GM18858 (cell line): ENCODE results near the gene ARHGAP30.
"Not testable (repeated sequence)": the region's sequence is repeated elsewhere in the genome, so short reads cannot be mapped to it uniquely, and the experiment has no call there.

Experiments
- ATAC-seq: cut with Tn5 transposase; IDR thresholded peaks from one replicate; pipeline ENCODE4 v1.9.1; 2021; ENCODE audit not compliant: unreplicated experiment

The ARHGAP30 gene

GRCh38 chr1:161069731-161070270, at the start of gene ARHGAP30:
Gene ARHGAP30 (minus strand): TSS chr1:161069891. CDS start chr1:161069624, 267 bp downstream.
- ATAC-seq, result peak; percentile 71

- ATAC-seq, result peak; percentile 63
Observed at GRCh38 chr1:161117759-161118581, 48.3 kb upstream of the ARHGAP30 start, which contains the start of the genes NIT1 and PFDN2. Gene NIT1 (plus strand): TSS chr1:161118105. CDS start chr1:161118177, 72 bp downstream. Gene PFDN2 (minus strand): TSS chr1:161118037. CDS start chr1:161118026, 11 bp downstream.

GRCh38 chr1:161115961-161116360, 46.3 kb upstream of the ARHGAP30 start:
- not testable (repeated sequence) for ATAC-seq

GRCh38 chr1:161115132-161115711, 45.5 kb upstream of the ARHGAP30 start:
- ATAC-seq, result no peak

- no peak for ATAC-seq
Observed at GRCh38 chr1:161114556-161114955, 44.9 kb upstream of the ARHGAP30 start.

- ATAC-seq, result no peak
Observed at GRCh38 chr1:161113915-161114314, 44.2 kb upstream of the ARHGAP30 start.

- no peak for ATAC-seq
Observed at GRCh38 chr1:161111527-161111926, 41.8 kb upstream of the ARHGAP30 start.

GRCh38 chr1:161111117-161111516, 41.4 kb upstream of the ARHGAP30 start:
- ATAC-seq, result no peak

GRCh38 chr1:161106431-161106830, 36.7 kb upstream of the ARHGAP30 start:
- no peak for ATAC-seq

GRCh38 chr1:161100556-161100955, 30.9 kb upstream of the ARHGAP30 start:
- ATAC-seq, result no peak

GRCh38 chr1:161099090-161099802, 29.6 kb upstream of the ARHGAP30 start:
- no peak for ATAC-seq

- ATAC-seq, result peak; percentile 63
Observed at GRCh38 chr1:161098210-161099068, 28.7 kb upstream of the ARHGAP30 start, which contains the start of gene KLHDC9. Gene KLHDC9 (plus strand): TSS chr1:161098361. CDS start chr1:161098536, 175 bp downstream.

- ATAC-seq, result no peak
Observed at GRCh38 chr1:161096530-161096929, 26.8 kb upstream of the ARHGAP30 start.

GRCh38 chr1:161096015-161096414, 26.3 kb upstream of the ARHGAP30 start:
- ATAC-seq, result peak; percentile 34

- no peak for ATAC-seq
Observed at GRCh38 chr1:161095230-161095629, 25.5 kb upstream of the ARHGAP30 start.

GRCh38 chr1:161094481-161094880, 24.8 kb upstream of the ARHGAP30 start:
- no peak for ATAC-seq

GRCh38 chr1:161092621-161093028, 22.9 kb upstream of the ARHGAP30 start:
- no peak for ATAC-seq

GRCh38 chr1:161091796-161092507, 22.3 kb upstream of the ARHGAP30 start:
- ATAC-seq, result no peak

- no peak for ATAC-seq
Observed at GRCh38 chr1:161091093-161091492, 21.4 kb upstream of the ARHGAP30 start.

- ATAC-seq, result no peak
Observed at GRCh38 chr1:161090617-161091016, 20.9 kb upstream of the ARHGAP30 start.
